Glutamatergic neuron (in vitro differentiated cells): ENCODE data around the gene NABP2. TPM values are rescaled to one million over a fixed set of nuclear protein-coding genes. Genes with fewer than 3 reads are reported as not detected.

Source experiments
- DNase-seq: peaks from one replicate; pipeline ENCODE4 v3.0.0; 2022
- H3K27ac Mint-ChIP-seq: one replicate; pipeline ENCODE4 v1.8.0; 2020; ENCODE audit warnings: mild to moderate bottlenecking, mixed read lengths, inconsistent platforms; ENCODE audit not compliant: unreplicated experiment
- H3K27me3 Mint-ChIP-seq: one replicate; pipeline ENCODE4 v1.8.0; 2020; ENCODE audit warnings: mild to moderate bottlenecking, moderate library complexity, mixed read lengths, inconsistent platforms; ENCODE audit not compliant: unreplicated experiment
- H3K36me3 Mint-ChIP-seq: one replicate; pipeline ENCODE4 v1.8.0; 2020; ENCODE audit warnings: mild to moderate bottlenecking, mixed read lengths, inconsistent platforms; ENCODE audit not compliant: unreplicated experiment
- H3K4me1 Mint-ChIP-seq: one replicate; pipeline ENCODE4 v1.8.0; 2020; ENCODE audit warnings: mild to moderate bottlenecking, low read depth, mixed read lengths, inconsistent platforms; ENCODE audit not compliant: unreplicated experiment
- H3K4me3 Mint-ChIP-seq: one replicate; pipeline ENCODE4 v1.8.0; 2020; ENCODE audit warnings: mild to moderate bottlenecking, mixed read lengths, inconsistent platforms; ENCODE audit not compliant: unreplicated experiment
- H3K9me3 Mint-ChIP-seq: one replicate; pipeline ENCODE4 v1.8.0; 2020; ENCODE audit warnings: mild to moderate bottlenecking, moderate library complexity, mixed read lengths, inconsistent platforms; ENCODE audit not compliant: unreplicated experiment
- total RNA-seq: library from RNA; stranded (reverse); fragmentation: NEBNext Ultra II Directional; extraction: Animal tissue kit (Norgen Biotek cat#: 25700); gene quantifications from one replicate; pipeline ENCODE4 v1.2.1, GENCODE V29; 2021; ENCODE audit not compliant: unreplicated experiment
- TF ChIP-seq, protein P1 (sequence below): fragments of 200-600 bp; sonication (generic); IDR thresholded peaks from one replicate; pipeline ENCODE4 v1.5.0; 2021; ENCODE audit not compliant: partially characterized antibody, unreplicated experiment

The NABP2 gene
- total RNA-seq, 1 donor from 2014 or later, result 42.6 TPM

DNA sequence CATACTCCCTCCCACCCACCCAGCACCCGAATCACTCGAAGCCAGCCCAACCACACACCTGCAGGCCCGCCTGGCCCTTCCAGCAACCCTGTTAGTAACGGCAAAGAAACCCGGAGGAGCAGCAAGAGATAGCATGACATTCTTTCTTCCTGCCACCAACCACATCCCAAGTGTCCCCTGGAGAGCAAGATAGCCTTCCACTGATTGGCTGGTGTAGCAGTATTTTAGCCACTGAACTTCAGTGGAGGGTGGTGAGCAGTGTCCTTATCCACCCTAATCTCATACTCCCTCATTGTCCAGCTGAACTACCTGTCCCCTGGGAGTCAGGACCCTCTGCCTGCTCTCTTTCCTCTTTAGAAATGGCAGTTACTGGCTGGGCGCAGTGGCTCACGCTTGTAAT, 4.9 kb downstream of the NABP2 start:
- no peak for DNase-seq
- no peak overlapping the region for H3K4me3 Mint-ChIP-seq

DNA sequence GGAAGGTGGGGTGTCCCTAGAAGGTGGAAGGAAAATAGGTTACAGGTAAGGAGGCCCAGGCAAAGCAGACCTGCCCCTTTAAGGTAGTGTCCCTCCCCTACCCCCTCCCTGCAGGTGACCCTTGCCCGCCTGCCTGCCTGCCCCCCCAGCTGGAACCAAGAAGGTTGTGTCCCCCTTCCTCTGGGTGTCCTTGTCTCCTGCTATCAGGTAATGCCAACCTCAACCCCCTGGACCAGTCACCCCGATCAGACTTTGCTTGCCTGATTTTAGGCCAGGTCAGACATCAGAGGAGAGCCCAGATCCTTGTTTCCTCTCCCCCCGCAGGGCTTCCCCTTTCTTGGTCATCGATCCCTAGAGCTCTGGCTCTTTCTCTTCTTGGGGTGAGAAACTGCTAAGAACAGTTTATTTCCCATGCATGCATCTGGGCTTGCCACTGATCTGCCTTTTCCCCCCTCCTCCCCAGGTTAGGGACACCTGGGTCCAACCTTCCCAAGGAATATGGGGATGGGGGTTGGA, 5.8 kb downstream of the NABP2 start, which contains the start of gene SLC39A5:
SLC39A5 (plus strand) TSS at position 136 of the 516 bp plus-strand sequence. CDS start 1,224 bp downstream, outside the sequence.
- DNase-seq, result no peak
- Mint-ChIP-seq H3K4me3 (no peak within 1 kb of the TSS), H3K27me3 (no peaks in the 10 kb centered on the region), H3K36me3 (no peaks in the 10 kb centered on the region), H3K9me3 (no peaks in the 10 kb centered on the region), H3K27ac (no peak within 1 kb of the TSS), H3K4me1 (peaks cover 3% of the 10 kb centered on the region)
- TF ChIP-seq, protein P1, sequence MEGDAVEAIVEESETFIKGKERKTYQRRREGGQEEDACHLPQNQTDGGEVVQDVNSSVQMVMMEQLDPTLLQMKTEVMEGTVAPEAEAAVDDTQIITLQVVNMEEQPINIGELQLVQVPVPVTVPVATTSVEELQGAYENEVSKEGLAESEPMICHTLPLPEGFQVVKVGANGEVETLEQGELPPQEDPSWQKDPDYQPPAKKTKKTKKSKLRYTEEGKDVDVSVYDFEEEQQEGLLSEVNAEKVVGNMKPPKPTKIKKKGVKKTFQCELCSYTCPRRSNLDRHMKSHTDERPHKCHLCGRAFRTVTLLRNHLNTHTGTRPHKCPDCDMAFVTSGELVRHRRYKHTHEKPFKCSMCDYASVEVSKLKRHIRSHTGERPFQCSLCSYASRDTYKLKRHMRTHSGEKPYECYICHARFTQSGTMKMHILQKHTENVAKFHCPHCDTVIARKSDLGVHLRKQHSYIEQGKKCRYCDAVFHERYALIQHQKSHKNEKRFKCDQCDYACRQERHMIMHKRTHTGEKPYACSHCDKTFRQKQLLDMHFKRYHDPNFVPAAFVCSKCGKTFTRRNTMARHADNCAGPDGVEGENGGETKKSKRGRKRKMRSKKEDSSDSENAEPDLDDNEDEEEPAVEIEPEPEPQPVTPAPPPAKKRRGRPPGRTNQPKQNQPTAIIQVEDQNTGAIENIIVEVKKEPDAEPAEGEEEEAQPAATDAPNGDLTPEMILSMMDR, result no peak

More for the DNA sequence above, 4.9 kb downstream of the NABP2 start:
- TF ChIP-seq, protein P1, result no peak
- Mint-ChIP-seq H3K27ac (no peak overlapping the region), H3K4me1 (peaks cover 3% of the 10 kb centered on the region), H3K27me3 (peaks cover 1% of the 10 kb centered on the region), H3K36me3 (no peaks in the 10 kb centered on the region), H3K9me3 (no peaks in the 10 kb centered on the region)

DNA sequence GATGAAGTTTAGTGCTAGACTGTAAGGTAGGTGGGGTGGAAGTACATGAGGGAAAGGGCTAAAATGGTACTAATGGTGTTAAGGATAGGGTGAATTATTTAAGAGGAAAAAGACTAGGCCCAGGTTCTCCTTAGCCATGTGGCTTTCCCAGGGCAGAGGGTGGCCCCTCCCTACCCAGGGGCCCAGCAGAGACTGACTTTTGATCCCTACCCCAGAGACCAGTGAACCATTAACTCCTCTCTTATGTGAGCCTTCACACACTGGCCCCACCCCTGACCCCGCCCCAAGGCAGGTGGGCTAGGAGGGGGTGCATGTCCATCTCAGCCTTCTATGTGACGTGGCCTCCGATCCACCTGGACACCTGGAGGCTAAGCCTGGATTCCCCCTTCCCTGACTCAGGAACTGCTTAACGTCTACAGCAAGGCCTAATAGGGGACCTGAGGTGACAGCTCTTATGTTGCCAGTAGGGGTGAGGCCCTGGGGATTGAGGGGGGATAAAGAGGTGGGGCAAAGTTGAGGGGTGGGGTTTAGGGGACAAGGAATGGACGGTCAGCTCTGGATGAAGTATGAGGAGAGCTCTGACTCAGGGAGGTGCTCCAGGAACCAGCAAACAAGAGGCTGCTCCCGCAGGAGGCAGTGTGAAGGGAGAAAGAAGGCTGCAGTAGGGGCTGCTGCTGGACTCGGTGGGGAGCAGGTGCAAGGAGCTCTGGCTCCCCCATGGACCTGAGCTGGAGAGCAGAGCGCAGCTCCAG, 6.5 kb downstream of the NABP2 start:
- Mint-ChIP-seq H3K4me1 (no peaks in the 10 kb centered on the region), H3K27me3 (no peaks in the 10 kb centered on the region), H3K36me3 (no peaks in the 10 kb centered on the region), H3K9me3 (no peaks in the 10 kb centered on the region), H3K4me3 (no peak overlapping the region), H3K27ac (no peak overlapping the region)
- DNase-seq, result no peak
- TF ChIP-seq, protein P1, result no peak

- H3K27ac Mint-ChIP-seq, result no peak overlapping the region
Measured at GRCh38 chr12:56231184-56231582, 7.0 kb downstream of the NABP2 start.

More at GRCh38 chr12:56231184-56231582, 7.0 kb downstream of the NABP2 start:
- Mint-ChIP-seq H3K4me1 (no peaks in the 10 kb centered on the region), H3K27me3 (no peaks in the 10 kb centered on the region), H3K9me3 (no peaks in the 10 kb centered on the region), H3K36me3 (no peaks in the 10 kb centered on the region), H3K4me3 (no peak overlapping the region)
- TF ChIP-seq, protein P1, result no peak
- no peak for DNase-seq
